Measurements from ENCODE around the gene NUBP2.

Gene NUBP2

DNA sequence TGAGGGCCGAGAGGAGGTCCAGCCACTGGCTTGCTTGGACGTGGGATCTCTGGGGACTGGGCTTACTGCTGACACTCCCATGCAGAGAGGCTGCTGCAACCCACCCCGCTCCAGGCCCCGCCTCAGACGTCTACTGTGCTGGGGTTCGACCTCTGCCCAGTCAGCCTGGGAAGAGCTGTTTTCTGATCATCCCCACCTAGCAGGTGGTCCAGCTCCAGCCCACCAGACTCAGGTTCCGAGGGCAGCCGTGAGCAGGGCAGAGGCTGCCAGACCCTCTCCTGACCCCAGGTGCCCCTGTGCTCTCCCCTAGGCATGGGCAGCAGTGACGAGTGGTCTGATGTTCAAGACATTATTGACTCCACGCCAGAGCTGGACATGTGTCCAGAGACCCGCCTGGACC, 34.8 kb upstream of the NUBP2 start:
- TF ChIP-seq GATA1 (IDR thresholded peaks at IDR 0.05; ENCODE audit: low read depth, low read length) (no peak), POLR2A (IDR thresholded peaks at IDR 0.05; ENCODE audit: low read length) (no peak)
- DNase-seq: no peak

DNA sequence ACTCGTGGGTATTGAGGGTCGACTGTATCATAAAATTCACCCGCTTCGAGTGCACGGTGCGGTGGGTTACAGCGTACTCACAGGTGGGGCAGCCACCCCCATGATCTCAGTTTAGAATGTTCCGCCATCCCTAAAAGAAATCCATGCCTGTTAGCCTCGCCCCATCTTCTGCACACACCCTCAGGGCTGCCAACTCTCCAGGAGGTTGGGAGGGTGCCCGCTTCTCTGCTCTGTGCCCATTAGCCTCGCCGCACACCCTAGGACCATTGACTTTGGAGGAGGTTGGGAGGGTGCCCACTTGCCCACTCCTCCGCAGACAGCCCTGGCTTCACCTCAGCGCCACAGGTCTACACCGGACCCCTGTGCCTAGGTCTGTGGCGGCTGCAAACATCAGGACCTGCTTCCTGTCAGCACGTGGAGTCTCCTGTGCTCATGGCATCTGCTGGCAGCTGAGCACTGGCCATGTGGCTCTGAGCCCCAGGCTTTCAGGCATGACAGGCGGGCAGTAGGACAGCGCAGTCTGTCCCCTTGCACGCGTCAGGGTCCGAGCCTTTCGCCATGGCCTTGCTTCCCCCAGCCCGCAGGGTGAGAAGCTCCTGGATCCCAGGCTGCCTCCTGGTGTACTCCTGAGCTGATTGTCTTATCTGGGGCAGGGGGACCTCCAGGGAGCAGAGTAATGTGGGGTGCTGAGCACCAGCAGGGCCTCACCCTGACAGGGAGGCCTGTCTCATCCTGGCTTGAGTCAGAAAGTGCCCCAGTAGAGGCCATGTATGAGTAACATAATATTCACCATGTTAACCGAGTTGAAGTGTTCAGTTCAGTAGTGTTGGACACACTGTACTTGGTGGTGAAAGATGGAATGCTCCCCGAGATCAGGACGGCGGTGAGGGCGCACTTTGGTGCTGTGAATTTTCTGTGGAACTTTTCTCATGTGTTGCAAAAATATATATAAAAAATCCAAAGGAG, 33.3 kb upstream of the NUBP2 start:
- DNase-seq: no peak
- no peak for TF ChIP-seq GATA1 (IDR thresholded peaks at IDR 0.05; ENCODE audit: low read depth, low read length)
- TF ChIP-seq POLR2A (IDR thresholded peaks at IDR 0.05; ENCODE audit: low read length): no peak

DNA sequence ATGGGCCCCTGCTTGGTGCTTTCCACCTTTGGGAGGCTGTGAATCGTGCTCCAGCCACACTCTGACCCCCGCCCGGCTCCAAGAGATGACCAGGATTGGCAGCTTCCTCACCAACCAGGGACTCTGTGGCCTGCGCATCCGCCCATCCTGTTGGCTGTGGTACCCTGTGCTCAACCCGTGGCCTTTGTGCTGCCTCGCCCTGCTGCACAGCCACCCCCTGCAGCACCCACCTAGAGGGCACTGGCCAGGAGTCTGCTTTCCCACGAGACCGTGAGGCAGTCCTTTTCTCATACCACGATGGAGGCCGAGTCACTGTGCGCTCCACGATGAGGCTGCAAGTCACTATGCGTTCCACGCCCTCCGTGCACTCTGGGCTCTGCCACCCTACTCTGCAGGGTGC, 30.8 kb upstream of the NUBP2 start:
- no peak for TF ChIP-seq POLR2A (IDR thresholded peaks at IDR 0.05; ENCODE audit: low read length)
- no peak for TF ChIP-seq GATA1 (IDR thresholded peaks at IDR 0.05; ENCODE audit: low read depth, low read length)

DNA sequence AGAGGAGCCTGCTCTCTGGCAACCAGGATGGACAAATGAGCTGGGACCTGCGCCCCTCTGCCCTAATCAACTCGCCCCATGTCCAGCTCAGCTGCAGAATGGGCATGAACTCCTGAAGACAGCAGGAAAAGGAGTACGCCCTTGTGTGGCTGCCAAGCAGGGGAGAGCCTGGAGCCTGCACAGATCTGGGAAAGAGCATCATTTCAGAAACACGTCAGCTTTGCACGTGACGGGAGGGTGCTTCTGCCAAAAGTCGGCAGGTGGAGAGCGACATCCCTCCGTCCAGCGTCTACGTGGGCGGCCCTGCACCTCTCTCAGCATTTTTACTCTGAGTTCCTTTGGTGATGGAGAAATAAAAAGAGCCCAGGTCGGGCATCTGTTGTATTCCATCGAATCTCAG, 29.9 kb upstream of the NUBP2 start:
- no peak for DNase-seq
- TF ChIP-seq GATA1 (IDR thresholded peaks at IDR 0.05; ENCODE audit: low read depth, low read length) (no peak), POLR2A (IDR thresholded peaks at IDR 0.05; ENCODE audit: low read length) (no peak)

More for the DNA sequence above, 30.8 kb upstream of the NUBP2 start:
- DNase-seq: no peak

DNA sequence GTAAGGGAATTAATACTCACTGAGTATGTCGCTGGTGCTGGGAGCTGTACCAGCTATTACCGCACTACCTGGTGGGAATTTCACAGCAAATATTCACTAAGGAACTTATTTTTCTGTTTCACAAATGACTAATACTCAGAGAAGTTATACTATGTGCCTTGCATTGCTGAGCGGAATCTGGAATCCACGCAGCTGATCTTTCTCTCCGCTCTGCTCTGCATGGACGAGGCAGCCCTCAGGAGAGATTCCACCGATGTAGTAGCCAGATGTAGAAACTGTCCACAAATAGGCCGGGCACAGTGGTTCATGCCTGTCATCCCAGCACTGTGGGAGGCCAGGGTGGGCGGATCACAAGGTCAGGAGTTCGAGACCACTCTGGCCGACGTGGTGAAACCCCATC, 28.6 kb upstream of the NUBP2 start:
- no peak for DNase-seq
- TF ChIP-seq GATA1 (IDR thresholded peaks at IDR 0.05; ENCODE audit: low read depth, low read length) (no peak), POLR2A (IDR thresholded peaks at IDR 0.05; ENCODE audit: low read length) (no peak)

DNA sequence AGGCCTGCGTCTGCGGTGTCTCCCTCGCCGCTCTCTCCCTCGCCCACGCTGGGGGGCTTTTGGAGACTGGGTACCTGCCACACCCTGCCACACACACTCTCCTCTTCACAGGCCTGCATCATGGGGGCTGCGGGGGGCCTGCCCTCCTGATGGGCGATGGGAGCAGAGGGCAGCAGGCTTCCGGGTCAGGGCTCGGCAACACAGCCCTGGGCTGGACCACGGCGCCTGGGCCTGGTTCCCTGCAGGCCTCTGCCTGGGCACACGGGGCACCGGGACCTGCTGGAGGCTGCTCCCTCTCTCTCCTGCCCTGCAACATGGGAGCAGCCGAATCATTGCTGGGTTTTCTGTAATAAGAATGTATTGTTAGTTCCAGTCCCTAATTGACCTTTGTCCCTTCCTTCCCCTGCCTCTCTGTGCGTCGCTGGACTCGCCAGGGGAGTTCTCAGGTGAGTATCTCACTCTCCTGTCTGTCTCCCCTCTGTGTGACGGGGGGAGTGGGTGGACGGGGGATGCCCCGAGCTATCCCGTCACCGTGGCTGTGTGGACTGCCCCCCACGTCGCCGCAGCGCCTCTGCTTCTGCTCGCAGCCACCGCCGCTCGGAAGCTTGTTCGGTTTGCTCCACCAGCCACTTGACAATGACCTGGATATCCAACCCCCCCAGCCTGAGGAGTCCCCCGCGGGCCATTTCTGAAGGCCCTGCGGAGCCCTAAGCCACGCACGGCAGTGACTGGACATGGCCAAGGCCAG, 24.9 kb upstream of the NUBP2 start:
- DNase-seq: no peak
- TF ChIP-seq POLR2A (IDR thresholded peaks at IDR 0.05; ENCODE audit: low read length) (no peak), GATA1 (IDR thresholded peaks at IDR 0.05; ENCODE audit: low read depth, low read length) (no peak)

DNA sequence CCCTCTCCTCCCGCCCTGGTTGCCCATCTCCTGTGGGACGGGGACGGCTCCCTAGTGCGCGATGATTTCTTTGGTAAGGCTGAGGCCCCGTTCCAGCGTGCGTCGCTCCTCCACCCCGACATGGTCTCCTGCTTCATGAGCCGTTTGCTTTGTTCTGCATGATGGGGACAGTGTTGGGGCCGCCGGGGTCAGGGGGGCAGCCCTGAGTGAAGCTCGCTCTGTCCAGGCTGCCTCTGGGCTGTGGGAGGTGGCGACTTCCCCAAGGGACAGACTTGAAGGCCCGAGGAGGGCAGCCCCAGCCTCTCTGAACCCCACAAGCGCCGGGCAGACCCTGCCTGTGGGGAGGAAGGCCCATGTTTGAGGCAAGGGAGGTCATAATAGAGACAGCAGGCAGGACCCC, 23.8 kb upstream of the NUBP2 start:
- no peak for TF ChIP-seq POLR2A (IDR thresholded peaks at IDR 0.05; ENCODE audit: low read length)
- TF ChIP-seq GATA1 (IDR thresholded peaks at IDR 0.05; ENCODE audit: low read depth, low read length): no peak

DNA sequence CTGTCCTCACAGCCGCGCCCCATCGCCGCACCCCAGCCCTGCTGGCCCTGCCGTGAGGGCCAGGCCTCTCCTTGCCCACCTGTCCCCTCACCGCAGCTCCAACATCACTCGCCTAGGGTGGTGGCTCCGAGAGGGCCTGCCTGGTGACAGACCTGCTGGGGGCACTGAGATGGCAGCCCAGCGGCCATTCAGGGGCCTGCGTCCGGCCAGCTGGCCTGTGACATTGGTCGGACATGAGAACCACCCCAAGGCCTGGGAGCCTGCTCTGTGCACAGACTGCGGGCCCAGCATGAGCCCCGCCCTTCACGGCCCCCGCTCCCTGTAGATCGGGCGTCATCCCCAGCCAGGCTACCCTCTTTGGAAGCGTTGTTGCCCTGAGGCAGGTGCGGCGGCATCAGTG, 23.2 kb upstream of the NUBP2 start:
- no peak for DNase-seq
- TF ChIP-seq POLR2A (IDR thresholded peaks at IDR 0.05; ENCODE audit: low read length): no peak
- TF ChIP-seq GATA1 (IDR thresholded peaks at IDR 0.05; ENCODE audit: low read depth, low read length): no peak

More for the DNA sequence above, 23.8 kb upstream of the NUBP2 start:
- no peak for DNase-seq

DNA sequence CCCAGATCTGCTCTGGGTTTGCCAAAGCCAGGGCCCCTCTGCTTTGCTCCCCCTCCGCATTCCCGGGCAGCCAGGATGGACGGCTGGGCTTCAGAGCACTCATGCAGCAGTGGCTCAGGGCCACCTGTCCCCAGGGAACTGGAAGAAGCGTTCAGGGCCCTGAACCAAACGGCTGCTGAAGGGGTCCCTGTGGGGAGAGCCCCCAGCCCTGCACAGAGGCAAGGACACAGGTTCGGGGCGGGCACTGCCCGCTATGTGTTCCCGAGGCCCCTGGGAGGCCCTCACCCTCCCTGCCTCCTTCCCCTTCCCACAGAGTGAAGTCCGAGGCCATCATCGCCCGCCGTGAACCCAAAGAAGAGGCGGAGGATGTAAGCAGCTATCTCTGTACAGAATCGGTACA, 21.8 kb upstream of the NUBP2 start:
- no peak for DNase-seq
- no peak for TF ChIP-seq GATA1 (IDR thresholded peaks at IDR 0.05; ENCODE audit: low read depth, low read length)
- TF ChIP-seq POLR2A (IDR thresholded peaks at IDR 0.05; ENCODE audit: low read length): no peak

DNA sequence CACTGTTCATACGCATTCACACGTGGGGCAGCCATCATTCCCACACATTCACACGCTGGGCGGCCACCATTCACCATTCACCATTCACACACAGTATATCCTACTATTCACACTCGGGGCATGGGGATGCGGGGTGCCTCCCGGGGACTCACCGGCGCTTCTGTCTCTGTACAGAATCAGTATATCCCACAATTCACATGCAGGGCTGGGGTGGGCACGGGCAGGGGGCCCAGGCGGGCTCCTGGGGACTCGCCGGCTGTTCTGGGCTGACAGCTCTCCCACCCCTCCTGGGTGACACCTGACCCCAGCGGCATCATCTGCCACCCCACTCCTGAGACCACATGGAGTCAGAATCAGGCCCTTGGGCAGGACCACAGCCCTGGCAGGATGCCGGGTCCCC, 21.0 kb upstream of the NUBP2 start:
- TF ChIP-seq GATA1 (IDR thresholded peaks at IDR 0.05; ENCODE audit: low read depth, low read length) (no peak), POLR2A (IDR thresholded peaks at IDR 0.05; ENCODE audit: low read length) (no peak)

DNA sequence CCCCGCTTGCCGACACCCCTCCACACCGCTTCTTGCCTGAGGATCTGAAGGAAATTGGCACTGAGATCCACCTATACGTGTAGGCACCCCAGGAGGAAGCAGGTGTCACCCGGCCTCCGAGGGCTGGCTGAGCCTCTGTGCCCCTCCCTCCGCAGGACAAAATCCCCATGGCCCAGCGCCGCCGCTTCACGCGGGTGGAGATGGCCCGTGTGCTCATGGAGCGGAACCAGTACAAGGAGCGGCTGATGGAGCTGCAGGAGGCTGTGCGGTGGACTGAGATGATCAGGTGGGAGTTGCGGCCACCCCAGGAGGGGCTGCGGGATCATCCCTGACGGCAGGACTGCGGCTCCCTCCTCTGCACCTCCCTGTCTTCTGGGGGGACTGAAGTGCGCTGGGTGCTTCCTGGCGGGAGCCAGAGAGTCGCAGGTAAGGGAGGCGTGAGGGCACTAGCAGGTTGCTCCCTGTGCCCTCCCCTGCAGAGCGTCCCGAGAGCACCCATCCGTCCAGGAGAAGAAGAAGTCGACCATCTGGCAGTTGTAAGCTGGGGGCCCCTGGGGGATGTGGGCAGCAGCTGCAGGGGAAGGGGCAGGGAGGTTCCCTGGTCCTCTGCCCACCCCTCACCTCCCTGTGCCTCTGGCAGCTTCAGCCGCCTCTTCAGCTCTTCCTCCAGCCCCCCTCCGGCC, 20.4 kb upstream of the NUBP2 start:
- DNase-seq: no peak
- TF ChIP-seq GATA1 (IDR thresholded peaks at IDR 0.05; ENCODE audit: low read depth, low read length) (no peak), POLR2A (IDR thresholded peaks at IDR 0.05; ENCODE audit: low read length) (no peak)

More for the DNA sequence above, 21.0 kb upstream of the NUBP2 start:
- DNase-seq: no peak

DNA sequence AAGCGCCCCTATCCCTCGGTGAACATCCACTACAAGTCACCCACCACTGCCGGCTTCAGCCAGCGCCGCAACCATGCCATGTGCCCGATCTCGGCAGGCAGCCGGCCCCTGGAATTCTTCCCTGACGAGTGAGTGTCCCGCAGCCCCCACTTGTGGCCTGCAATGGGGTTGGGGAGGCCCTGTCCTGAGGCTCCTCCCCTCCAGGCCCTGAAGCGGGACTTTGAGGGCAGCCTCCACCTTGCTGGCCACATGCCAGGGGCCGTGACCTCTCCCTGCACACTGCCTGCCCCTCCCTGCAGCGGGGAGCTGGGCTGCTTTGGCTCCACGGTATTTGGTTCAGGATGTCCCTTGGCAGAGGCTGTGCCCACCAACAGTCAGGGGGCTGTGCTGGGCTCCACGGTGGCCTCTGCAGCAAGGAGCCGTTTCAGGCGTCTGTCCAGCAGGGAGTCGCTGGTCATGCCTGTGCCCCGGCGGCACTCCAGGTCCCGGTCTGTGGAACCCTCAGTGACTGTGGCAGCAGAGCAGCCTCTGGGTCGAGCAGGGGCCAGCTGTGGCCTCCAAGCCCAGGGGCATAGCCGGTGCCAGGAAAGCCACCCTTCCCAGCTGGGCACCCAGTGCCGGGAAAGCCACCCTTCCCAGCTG, 19.8 kb upstream of the NUBP2 start:
- no peak for TF ChIP-seq GATA1 (IDR thresholded peaks at IDR 0.05; ENCODE audit: low read depth, low read length)
- TF ChIP-seq POLR2A (IDR thresholded peaks at IDR 0.05; ENCODE audit: low read length): no peak
- no peak for DNase-seq
